HG03460 (cell line): Measurements from ENCODE around the gene SBK1.
"Not testable (repeated sequence)": the region's sequence is repeated elsewhere in the genome, so short reads cannot be mapped to it uniquely, and the experiment has no call there.

ENCODE experiments used
- ATAC-seq: cut with Tn5 transposase; IDR thresholded peaks from one replicate; pipeline ENCODE4 v1.9.1; 2021; ENCODE audit not compliant: unreplicated experiment

The SBK1 gene

GRCh38 chr16:28291651-28292626 is at the start of gene SBK1:
TSS of gene SBK1 (plus strand) at chr16:28292525. CDS start at chr16:28317392, 24,867 bp downstream.
- ATAC-seq = peak; percentile 92

- not testable (repeated sequence) for ATAC-seq
Observed at GRCh38 chr16:28249483-28249882, 42.8 kb upstream of the SBK1 start.

- ATAC-seq = no peak
Observed at GRCh38 chr16:28250999-28251398, 41.3 kb upstream of the SBK1 start.

- no peak for ATAC-seq
Observed at GRCh38 chr16:28254158-28254557, 38.2 kb upstream of the SBK1 start.

- no peak for ATAC-seq
Observed at GRCh38 chr16:28255838-28256237, 36.5 kb upstream of the SBK1 start.

- ATAC-seq = no peak
Observed at GRCh38 chr16:28257256-28257655, 35.1 kb upstream of the SBK1 start.

GRCh38 chr16:28258567-28258966 is 33.8 kb upstream of the SBK1 start:
- no peak for ATAC-seq

- no peak for ATAC-seq
Observed at GRCh38 chr16:28259091-28259780, 33.1 kb upstream of the SBK1 start.

- no peak for ATAC-seq
Observed at GRCh38 chr16:28259781-28260150, 32.6 kb upstream of the SBK1 start.

GRCh38 chr16:28260193-28260592 is 32.1 kb upstream of the SBK1 start:
- ATAC-seq = no peak

- ATAC-seq = no peak
Observed at GRCh38 chr16:28261942-28262341, 30.4 kb upstream of the SBK1 start.

GRCh38 chr16:28263305-28263704 is 29.0 kb upstream of the SBK1 start:
- ATAC-seq = no peak

GRCh38 chr16:28264656-28265055 is 27.7 kb upstream of the SBK1 start:
- ATAC-seq = no peak

GRCh38 chr16:28265822-28266221 is 26.5 kb upstream of the SBK1 start:
- no peak for ATAC-seq

GRCh38 chr16:28267356-28267755 is 25.0 kb upstream of the SBK1 start:
- no peak for ATAC-seq

- ATAC-seq = no peak
Observed at GRCh38 chr16:28273511-28273910, 18.8 kb upstream of the SBK1 start.

GRCh38 chr16:28274676-28275075 is 17.6 kb upstream of the SBK1 start:
- ATAC-seq = no peak

GRCh38 chr16:28276301-28276700 is 16.0 kb upstream of the SBK1 start:
- ATAC-seq = no peak

GRCh38 chr16:28277537-28278388 is 14.6 kb upstream of the SBK1 start:
- ATAC-seq = no peak

GRCh38 chr16:28279006-28279405 is 13.3 kb upstream of the SBK1 start:
- ATAC-seq = no peak
